Measurements from ENCODE around the gene PRDM15. TPM values are rescaled to one million over a fixed set of nuclear protein-coding genes. Genes with fewer than 3 reads are reported as not detected.
A peak's percentile ranks its signal among the peaks of the same experiment; 100 is the strongest.

PRDM15 gene
- total and polyA plus RNA-seq, 2 experiments from 2014 or later: 3.0 to 10.6 TPM

DNA sequence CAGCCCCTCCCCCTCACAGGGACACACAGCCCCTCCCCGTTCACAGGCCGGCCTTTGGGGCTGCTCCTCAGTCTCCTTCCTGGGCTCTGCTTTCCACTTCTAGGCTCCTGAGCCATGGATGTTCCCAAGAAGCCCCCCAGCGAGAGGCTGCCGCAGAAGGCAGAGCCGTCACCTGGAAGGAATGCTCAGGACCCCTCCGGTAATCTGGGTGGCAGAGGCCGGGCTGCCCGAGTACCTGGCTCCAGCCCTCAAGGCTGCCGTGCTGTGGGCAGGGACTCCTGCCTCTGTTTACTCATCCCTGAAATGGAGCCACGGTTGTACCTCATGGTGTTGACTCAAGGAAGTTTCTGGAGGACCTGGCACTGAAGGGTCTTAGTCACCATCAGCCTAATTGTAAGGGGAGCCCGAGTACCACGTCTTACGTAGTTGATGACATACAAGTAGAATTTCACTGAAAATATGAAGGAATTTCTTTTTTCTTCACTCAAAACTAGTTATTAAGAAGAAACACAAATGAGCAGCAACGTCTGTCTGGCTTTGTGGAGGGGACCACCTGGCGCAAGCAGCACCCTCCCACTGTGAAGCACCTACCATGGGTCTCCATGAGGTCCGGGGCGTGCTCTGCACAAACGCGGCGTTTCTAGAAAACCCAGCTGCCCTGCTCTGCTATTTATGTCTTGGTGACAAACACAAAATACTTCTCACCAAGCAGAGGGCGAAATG, 33.7 kb downstream of the PRDM15 start:
- Mint-ChIP-seq H3K27me3 (ENCODE audit: insufficient read depth, low read depth, poor library complexity) (peaks cover 16% of the 10 kb centered on the region), H3K27ac (no peak overlapping the region), H3K4me1 (peaks cover 4% of the 10 kb centered on the region; the same call in 2 of the 3 replicates), H3K9me3 (peaks cover 12% of the 10 kb centered on the region), H3K36me3 (ENCODE audit: low read depth) (peaks cover 35% of the 10 kb centered on the region), H3K4me3 (no peak overlapping the region)
- Histone ChIP-seq H3K4me1 (ENCODE audit: insufficient read depth) (no peaks in the 10 kb centered on the region), H2AFZ (no peak overlapping the region), H3K9me2 (ENCODE audit: insufficient read depth) (no peaks in the 10 kb centered on the region), H3K4me3 (no peak overlapping the region), H3F3A (replicated peaks; ENCODE audit: low read depth) (no peaks in the 10 kb centered on the region; the same call in 1 of the 2 replicates), H3K27ac (ENCODE audit: low read depth) (peak overlapping the region; percentile 32; the same call in 1 of the 2 replicates), H4K20me1 (replicated peaks; ENCODE audit: insufficient read depth) (no peaks in the 10 kb centered on the region), H3K27me3 (ENCODE audit: insufficient read depth) (no peaks in the 10 kb centered on the region), H3K79me2 (replicated peaks; ENCODE audit: insufficient read depth) (no peaks in the 10 kb centered on the region), H3K36me3 (ENCODE audit: insufficient read depth) (peaks cover 3% of the 10 kb centered on the region; the same call in 1 of the 2 replicates), H3K4me2 (no peak overlapping the region)
- DNase-seq (ENCODE audit: low spot score) (no peak), ATAC-seq (no peak)
- TF ChIP-seq ZNF331 (CRISPR knock-in tag; IDR thresholded peaks at IDR 0.05; ENCODE audit: low read depth) (no peak), ZNF114 (CRISPR knock-in tag; IDR thresholded peaks at IDR 0.05) (no peak), NANOG (IDR thresholded peaks at IDR 0.05; ENCODE audit: borderline replicate concordance) (no peak), JUNB (IDR thresholded peaks at IDR 0.05; ENCODE audit: unreplicated experiment) (no peak), STAT1 (IDR thresholded peaks at IDR 0.05; ENCODE audit: unreplicated experiment) (no peak), EZH2 (IDR thresholded peaks at IDR 0.05; ENCODE audit: low read depth, unreplicated experiment) (no peak), EZH2phosphoT487 (IDR thresholded peaks at IDR 0.05; ENCODE audit: unreplicated experiment) (no peak), POLR2AphosphoS5 (IDR thresholded peaks at IDR 0.05; ENCODE audit: low read depth) (no peak)
- TF ChIP-seq, protein P1, sequence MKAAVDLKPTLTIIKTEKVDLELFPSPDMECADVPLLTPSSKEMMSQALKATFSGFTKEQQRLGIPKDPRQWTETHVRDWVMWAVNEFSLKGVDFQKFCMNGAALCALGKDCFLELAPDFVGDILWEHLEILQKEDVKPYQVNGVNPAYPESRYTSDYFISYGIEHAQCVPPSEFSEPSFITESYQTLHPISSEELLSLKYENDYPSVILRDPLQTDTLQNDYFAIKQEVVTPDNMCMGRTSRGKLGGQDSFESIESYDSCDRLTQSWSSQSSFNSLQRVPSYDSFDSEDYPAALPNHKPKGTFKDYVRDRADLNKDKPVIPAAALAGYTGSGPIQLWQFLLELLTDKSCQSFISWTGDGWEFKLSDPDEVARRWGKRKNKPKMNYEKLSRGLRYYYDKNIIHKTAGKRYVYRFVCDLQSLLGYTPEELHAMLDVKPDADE (IDR thresholded peaks at IDR 0.05): no peak
- TF ChIP-seq, protein P2, sequence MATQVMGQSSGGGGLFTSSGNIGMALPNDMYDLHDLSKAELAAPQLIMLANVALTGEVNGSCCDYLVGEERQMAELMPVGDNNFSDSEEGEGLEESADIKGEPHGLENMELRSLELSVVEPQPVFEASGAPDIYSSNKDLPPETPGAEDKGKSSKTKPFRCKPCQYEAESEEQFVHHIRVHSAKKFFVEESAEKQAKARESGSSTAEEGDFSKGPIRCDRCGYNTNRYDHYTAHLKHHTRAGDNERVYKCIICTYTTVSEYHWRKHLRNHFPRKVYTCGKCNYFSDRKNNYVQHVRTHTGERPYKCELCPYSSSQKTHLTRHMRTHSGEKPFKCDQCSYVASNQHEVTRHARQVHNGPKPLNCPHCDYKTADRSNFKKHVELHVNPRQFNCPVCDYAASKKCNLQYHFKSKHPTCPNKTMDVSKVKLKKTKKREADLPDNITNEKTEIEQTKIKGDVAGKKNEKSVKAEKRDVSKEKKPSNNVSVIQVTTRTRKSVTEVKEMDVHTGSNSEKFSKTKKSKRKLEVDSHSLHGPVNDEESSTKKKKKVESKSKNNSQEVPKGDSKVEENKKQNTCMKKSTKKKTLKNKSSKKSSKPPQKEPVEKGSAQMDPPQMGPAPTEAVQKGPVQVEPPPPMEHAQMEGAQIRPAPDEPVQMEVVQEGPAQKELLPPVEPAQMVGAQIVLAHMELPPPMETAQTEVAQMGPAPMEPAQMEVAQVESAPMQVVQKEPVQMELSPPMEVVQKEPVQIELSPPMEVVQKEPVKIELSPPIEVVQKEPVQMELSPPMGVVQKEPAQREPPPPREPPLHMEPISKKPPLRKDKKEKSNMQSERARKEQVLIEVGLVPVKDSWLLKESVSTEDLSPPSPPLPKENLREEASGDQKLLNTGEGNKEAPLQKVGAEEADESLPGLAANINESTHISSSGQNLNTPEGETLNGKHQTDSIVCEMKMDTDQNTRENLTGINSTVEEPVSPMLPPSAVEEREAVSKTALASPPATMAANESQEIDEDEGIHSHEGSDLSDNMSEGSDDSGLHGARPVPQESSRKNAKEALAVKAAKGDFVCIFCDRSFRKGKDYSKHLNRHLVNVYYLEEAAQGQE (IDR thresholded peaks at IDR 0.05; ENCODE audit: unreplicated experiment): no peak

DNA sequence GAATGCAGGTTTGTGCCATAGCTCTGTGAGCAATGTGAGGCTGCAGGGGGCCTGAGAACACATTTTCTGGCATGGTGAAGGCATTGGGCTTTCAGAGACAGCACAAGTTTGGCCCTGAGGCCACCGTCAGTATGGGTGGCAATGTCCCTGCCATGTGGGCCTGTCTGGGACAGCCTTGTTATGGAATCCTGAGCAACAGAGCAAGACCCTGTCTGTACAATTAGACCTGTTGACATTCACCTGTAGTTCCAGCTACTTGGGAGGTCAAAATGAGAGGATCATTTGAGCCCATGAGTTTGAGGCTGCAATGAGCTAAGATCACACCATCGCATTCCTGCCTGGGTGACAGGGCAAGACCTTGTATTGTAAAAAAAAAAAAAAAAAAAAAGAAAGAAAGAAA, 35.6 kb downstream of the PRDM15 start:
- H3K4me1 Mint-ChIP-seq: peaks cover 6% of the 10 kb centered on the region; the same call in 2 of the 3 replicates
- Histone ChIP-seq H3K9me2 (ENCODE audit: insufficient read depth) (no peaks in the 10 kb centered on the region), H3K4me1 (ENCODE audit: insufficient read depth) (no peaks in the 10 kb centered on the region), H3K4me2 (no peak overlapping the region), H3K79me2 (replicated peaks; ENCODE audit: insufficient read depth) (no peaks in the 10 kb centered on the region), H3K27ac (ENCODE audit: low read depth) (no peak overlapping the region), H3K27me3 (ENCODE audit: insufficient read depth) (no peaks in the 10 kb centered on the region), H4K20me1 (replicated peaks; ENCODE audit: insufficient read depth) (no peaks in the 10 kb centered on the region), H3K4me3 (no peak overlapping the region), H3K36me3 (ENCODE audit: insufficient read depth) (peaks cover 3% of the 10 kb centered on the region; the same call in 1 of the 2 replicates), H3F3A (replicated peaks; ENCODE audit: low read depth) (no peaks in the 10 kb centered on the region; the same call in 1 of the 2 replicates), H2AFZ (no peak overlapping the region)
- H3K9me3 Mint-ChIP-seq: peaks cover 17% of the 10 kb centered on the region
- DNase-seq (ENCODE audit: low spot score) (no peak), ATAC-seq (no peak)
- H3K4me3 Mint-ChIP-seq: no peak overlapping the region
- H3K27me3 Mint-ChIP-seq (ENCODE audit: insufficient read depth, low read depth, poor library complexity): peaks cover 16% of the 10 kb centered on the region
- 0 out of 2 replicates have a peak overlapping the region, but pooled peaks have one; percentile 62 for H3K27ac Mint-ChIP-seq
- H3K36me3 Mint-ChIP-seq (ENCODE audit: low read depth): peaks cover 43% of the 10 kb centered on the region
- TF ChIP-seq, protein P3, sequence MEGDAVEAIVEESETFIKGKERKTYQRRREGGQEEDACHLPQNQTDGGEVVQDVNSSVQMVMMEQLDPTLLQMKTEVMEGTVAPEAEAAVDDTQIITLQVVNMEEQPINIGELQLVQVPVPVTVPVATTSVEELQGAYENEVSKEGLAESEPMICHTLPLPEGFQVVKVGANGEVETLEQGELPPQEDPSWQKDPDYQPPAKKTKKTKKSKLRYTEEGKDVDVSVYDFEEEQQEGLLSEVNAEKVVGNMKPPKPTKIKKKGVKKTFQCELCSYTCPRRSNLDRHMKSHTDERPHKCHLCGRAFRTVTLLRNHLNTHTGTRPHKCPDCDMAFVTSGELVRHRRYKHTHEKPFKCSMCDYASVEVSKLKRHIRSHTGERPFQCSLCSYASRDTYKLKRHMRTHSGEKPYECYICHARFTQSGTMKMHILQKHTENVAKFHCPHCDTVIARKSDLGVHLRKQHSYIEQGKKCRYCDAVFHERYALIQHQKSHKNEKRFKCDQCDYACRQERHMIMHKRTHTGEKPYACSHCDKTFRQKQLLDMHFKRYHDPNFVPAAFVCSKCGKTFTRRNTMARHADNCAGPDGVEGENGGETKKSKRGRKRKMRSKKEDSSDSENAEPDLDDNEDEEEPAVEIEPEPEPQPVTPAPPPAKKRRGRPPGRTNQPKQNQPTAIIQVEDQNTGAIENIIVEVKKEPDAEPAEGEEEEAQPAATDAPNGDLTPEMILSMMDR (conservative IDR thresholded peaks at IDR 0.05; ENCODE audit: low read depth in 2 of 2): no peak
- TF ChIP-seq CREB1 (CRISPR knock-in tag; IDR thresholded peaks at IDR 0.05; ENCODE audit: low read depth) (no peak), STAT1 (IDR thresholded peaks at IDR 0.05; ENCODE audit: unreplicated experiment) (no peak), NANOG (IDR thresholded peaks at IDR 0.05; ENCODE audit: borderline replicate concordance) (no peak)
- TF ChIP-seq, protein P2 (IDR thresholded peaks at IDR 0.05; ENCODE audit: unreplicated experiment): no peak

Measured in GM23338 (cell line).